Parathyroid adenoma (tissue), 2 donors: Measurements from ENCODE around the gene ABHD1.

Experiments
- H2AFZ ChIP-seq: fragments of 300-600 bp; sonication (generic); one replicate; pipeline ENCODE4 v1.7.0; 2017; ENCODE audit warnings: antibody characterized with exemption, mild to moderate bottlenecking
- H3K27ac ChIP-seq: fragments of 300-600 bp; sonication (generic); one replicate; pipeline ENCODE4 v1.7.0; 2017
- H3K27me3 ChIP-seq: fragments of 300-600 bp; sonication (generic); one replicate; pipeline ENCODE4 v1.7.0; 2017; ENCODE audit warnings: low read length; ENCODE audit not compliant: control insufficient read depth, insufficient read depth
- H3K36me3 ChIP-seq: fragments of 300-600 bp; sonication (generic); one replicate; pipeline ENCODE4 v1.7.0; 2017; ENCODE audit warnings: low read length; ENCODE audit not compliant: control insufficient read depth, insufficient read depth
- H3K4me1 ChIP-seq: fragments of 300-600 bp; sonication (generic); one replicate; pipeline ENCODE4 v1.7.0; 2017; ENCODE audit warnings: control low read depth
- H3K4me2 ChIP-seq: fragments of 300-600 bp; sonication (generic); one replicate; pipeline ENCODE4 v1.7.0; 2017; ENCODE audit warnings: low read length
- H3K4me3 ChIP-seq: fragments of 300-600 bp; sonication (generic); one replicate; pipeline ENCODE4 v1.7.0; 2017; ENCODE audit warnings: low read depth, low read length
- H3K79me2 ChIP-seq: fragments of 300-600 bp; sonication (generic); one replicate; pipeline ENCODE4 v1.7.0; 2017; ENCODE audit warnings: control low read depth
- H3K9ac ChIP-seq: fragments of 300-600 bp; sonication (generic); one replicate; pipeline ENCODE4 v1.7.0; 2017; ENCODE audit warnings: mild to moderate bottlenecking
- H3K9me3 ChIP-seq: fragments of 300-600 bp; sonication (generic); one replicate; pipeline ENCODE4 v1.7.0; 2017; ENCODE audit warnings: low read length; ENCODE audit not compliant: control insufficient read depth
- CTCF ChIP-seq: fragments of 300-600 bp; sonication (generic); IDR thresholded peaks from one replicate; pipeline ENCODE4 v1.7.0; 2017; ENCODE audit warnings: antibody characterized with exemption, mild to moderate bottlenecking
- donor health status: primary hyperparathyroidism.

Gene ABHD1

GRCh38 chr2:27158468-27158867, 34.9 kb downstream of the ABHD1 start:
- no peaks in the 10 kb centered on the region for H3K9me3 ChIP-seq
- H2AFZ ChIP-seq, result no peak overlapping the region
- H3K9ac ChIP-seq, result no peak overlapping the region
- H3K4me1 ChIP-seq, result no peaks in the 10 kb centered on the region
- no peak overlapping the region for H3K4me2 ChIP-seq
- no peak overlapping the region for H3K4me3 ChIP-seq
- H3K27me3 ChIP-seq, result no peaks in the 10 kb centered on the region
- TF ChIP-seq CTCF, result no peak
- no peaks in the 10 kb centered on the region for H3K36me3 ChIP-seq
- H3K79me2 ChIP-seq, result no peaks in the 10 kb centered on the region
- H3K27ac ChIP-seq, result no peak overlapping the region

- no peaks in the 10 kb centered on the region for H3K27me3 ChIP-seq
- no peak overlapping the region for H3K4me3 ChIP-seq
- no peaks in the 10 kb centered on the region for H3K4me1 ChIP-seq
- no peaks in the 10 kb centered on the region for H3K36me3 ChIP-seq
- no peaks in the 10 kb centered on the region for H3K9me3 ChIP-seq
- no peak overlapping the region for H3K4me2 ChIP-seq
- no peak overlapping the region for H2AFZ ChIP-seq
- no peaks in the 10 kb centered on the region for H3K79me2 ChIP-seq
- H3K27ac ChIP-seq, result no peak overlapping the region
- TF ChIP-seq CTCF, result no peak
- H3K9ac ChIP-seq, result no peak overlapping the region
Measured at GRCh38 chr2:27159271-27159670, 35.7 kb downstream of the ABHD1 start.

- Histone ChIP-seq H3K36me3 (no peaks in the 10 kb centered on the region), H3K9me3 (no peaks in the 10 kb centered on the region), H3K4me2 (no peak overlapping the region), H3K27me3 (no peaks in the 10 kb centered on the region), H3K4me3 (no peak overlapping the region), H2AFZ (no peak overlapping the region), H3K79me2 (no peaks in the 10 kb centered on the region), H3K27ac (no peak overlapping the region), H3K9ac (no peak overlapping the region), H3K4me1 (no peaks in the 10 kb centered on the region)
- TF ChIP-seq CTCF, result no peak
Measured at GRCh38 chr2:27160191-27160590, 36.6 kb downstream of the ABHD1 start.

GRCh38 chr2:27162151-27163121, 38.8 kb downstream of the ABHD1 start:
- no peak overlapping the region for H2AFZ ChIP-seq
- H3K4me3 ChIP-seq, result no peak overlapping the region
- H3K4me2 ChIP-seq, result no peak overlapping the region
- no peaks in the 10 kb centered on the region for H3K27me3 ChIP-seq
- H3K79me2 ChIP-seq, result no peaks in the 10 kb centered on the region
- no peak for TF ChIP-seq CTCF
- H3K27ac ChIP-seq, result no peak overlapping the region
- no peaks in the 10 kb centered on the region for H3K9me3 ChIP-seq
- H3K4me1 ChIP-seq, result no peaks in the 10 kb centered on the region
- H3K9ac ChIP-seq, result no peak overlapping the region
- no peaks in the 10 kb centered on the region for H3K36me3 ChIP-seq
